ENCODE measurements around the gene ZNF532.
"Not testable (repeated sequence)": the region's sequence is repeated elsewhere in the genome, so short reads cannot be mapped to it uniquely, and the experiment has no call there.

ZNF532 gene

GRCh38 chr18:58864146-58865032 lies at the start of gene ZNF532:
TSS of gene ZNF532 (plus strand) at chr18:58864877. CDS start in a region left out here.
- peaks cover 9% of the 10 kb centered on the region; the same call in 1 of the 2 replicates for H3K4me1 ChIP-seq (ENCODE audit: control insufficient read depth, insufficient read depth, low read length)
- H3K27ac ChIP-seq (ENCODE audit: low read length): peak within 1 kb of the TSS; percentile 78
- no peaks in the 10 kb centered on the region for H3K9me3 ChIP-seq (ENCODE audit: control insufficient read depth, insufficient read depth, low read length)
- no peak for DNase-seq (ENCODE audit: low read depth, low spot score)
- WGBS (ENCODE audit: insufficient coverage, insufficient read length): no CpG with 5 or more reads among the region's 17 CpGs
- H3K36me3 ChIP-seq (ENCODE audit: control insufficient read depth, insufficient read depth, low read length): peaks cover 20% of the 10 kb centered on the region; the same call in 1 of the 2 replicates
- H3K4me3 ChIP-seq (ENCODE audit: low read length): peak within 1 kb of the TSS; percentile 72; the same call in 1 of the 2 replicates
- H3K27me3 ChIP-seq (ENCODE audit: control insufficient read depth, insufficient read depth, low read length): no peaks in the 10 kb centered on the region

GRCh38 chr18:58819051-58819450 lies 45.6 kb upstream of the ZNF532 start:
- no peaks in the 10 kb centered on the region for H3K9me3 ChIP-seq (ENCODE audit: control insufficient read depth, insufficient read depth, low read length)
- no peak for DNase-seq (ENCODE audit: low read depth, low spot score)
- no peaks in the 10 kb centered on the region for H3K36me3 ChIP-seq (ENCODE audit: control insufficient read depth, insufficient read depth, low read length)
- H3K27me3 ChIP-seq (ENCODE audit: control insufficient read depth, insufficient read depth, low read length): no peaks in the 10 kb centered on the region
- H3K4me3 ChIP-seq (ENCODE audit: low read length): no peak overlapping the region
- H3K27ac ChIP-seq (ENCODE audit: low read length): no peak overlapping the region
- WGBS (ENCODE audit: insufficient coverage, insufficient read length): no CpG with 5 or more reads among the region's 4 CpGs
- no peaks in the 10 kb centered on the region for H3K4me1 ChIP-seq (ENCODE audit: control insufficient read depth, insufficient read depth, low read length)

- H3K4me1 ChIP-seq (ENCODE audit: control insufficient read depth, insufficient read depth, low read length): no peaks in the 10 kb centered on the region
- no peaks in the 10 kb centered on the region for H3K9me3 ChIP-seq (ENCODE audit: control insufficient read depth, insufficient read depth, low read length)
- no peak for DNase-seq (ENCODE audit: low read depth, low spot score)
- WGBS (ENCODE audit: insufficient coverage, insufficient read length): no CpG with 5 or more reads among the region's 3 CpGs
- no peaks in the 10 kb centered on the region for H3K36me3 ChIP-seq (ENCODE audit: control insufficient read depth, insufficient read depth, low read length)
- H3K27ac ChIP-seq (ENCODE audit: low read length): no peak overlapping the region
- no peak overlapping the region for H3K4me3 ChIP-seq (ENCODE audit: low read length)
- H3K27me3 ChIP-seq (ENCODE audit: control insufficient read depth, insufficient read depth, low read length): no peaks in the 10 kb centered on the region
Measured at GRCh38 chr18:58820251-58820650, 44.4 kb upstream of the ZNF532 start.

GRCh38 chr18:58822944-58823343 lies 41.7 kb upstream of the ZNF532 start:
- no peak overlapping the region for H3K4me3 ChIP-seq (ENCODE audit: low read length)
- no CpG with 5 or more reads among the region's 13 CpGs for WGBS (ENCODE audit: insufficient coverage, insufficient read length)
- DNase-seq (ENCODE audit: low read depth, low spot score): no peak
- H3K36me3 ChIP-seq (ENCODE audit: control insufficient read depth, insufficient read depth, low read length): no peaks in the 10 kb centered on the region
- no peak overlapping the region for H3K27ac ChIP-seq (ENCODE audit: low read length)
- H3K9me3 ChIP-seq (ENCODE audit: control insufficient read depth, insufficient read depth, low read length): no peaks in the 10 kb centered on the region
- H3K4me1 ChIP-seq (ENCODE audit: control insufficient read depth, insufficient read depth, low read length): no peaks in the 10 kb centered on the region
- H3K27me3 ChIP-seq (ENCODE audit: control insufficient read depth, insufficient read depth, low read length): no peaks in the 10 kb centered on the region

GRCh38 chr18:58823412-58823811 lies 41.3 kb upstream of the ZNF532 start:
- no peak overlapping the region for H3K27ac ChIP-seq (ENCODE audit: low read length)
- no peak for DNase-seq (ENCODE audit: low read depth, low spot score)
- H3K9me3 ChIP-seq (ENCODE audit: control insufficient read depth, insufficient read depth, low read length): no peaks in the 10 kb centered on the region
- no CpG with 5 or more reads among the region's 4 CpGs for WGBS (ENCODE audit: insufficient coverage, insufficient read length)
- H3K4me1 ChIP-seq (ENCODE audit: control insufficient read depth, insufficient read depth, low read length): no peaks in the 10 kb centered on the region
- H3K36me3 ChIP-seq (ENCODE audit: control insufficient read depth, insufficient read depth, low read length): no peaks in the 10 kb centered on the region
- H3K4me3 ChIP-seq (ENCODE audit: low read length): no peak overlapping the region
- H3K27me3 ChIP-seq (ENCODE audit: control insufficient read depth, insufficient read depth, low read length): no peaks in the 10 kb centered on the region

GRCh38 chr18:58826926-58827325 lies 37.8 kb upstream of the ZNF532 start:
- not testable (repeated sequence) for H3K27ac ChIP-seq (ENCODE audit: low read length); H3K4me3 ChIP-seq (ENCODE audit: low read length); H3K4me1 ChIP-seq (ENCODE audit: control insufficient read depth, insufficient read depth, low read length); H3K36me3 ChIP-seq (ENCODE audit: control insufficient read depth, insufficient read depth, low read length); H3K27me3 ChIP-seq (ENCODE audit: control insufficient read depth, insufficient read depth, low read length); H3K9me3 ChIP-seq (ENCODE audit: control insufficient read depth, insufficient read depth, low read length); DNase-seq (ENCODE audit: low read depth, low spot score)
- WGBS (ENCODE audit: insufficient coverage, insufficient read length): no CpG with 5 or more reads among the region's 6 CpGs

- WGBS (ENCODE audit: insufficient coverage, insufficient read length): no CpG with 5 or more reads among the region's 5 CpGs
- H3K27me3 ChIP-seq (ENCODE audit: control insufficient read depth, insufficient read depth, low read length): no peaks in the 10 kb centered on the region
- no peak overlapping the region for H3K4me3 ChIP-seq (ENCODE audit: low read length)
Measured at GRCh38 chr18:58827428-58827827, 37.2 kb upstream of the ZNF532 start.

GRCh38 chr18:58827886-58828285 lies 36.8 kb upstream of the ZNF532 start:
- H3K9me3 ChIP-seq (ENCODE audit: control insufficient read depth, insufficient read depth, low read length): no peaks in the 10 kb centered on the region
- no peak for DNase-seq (ENCODE audit: low read depth, low spot score)
- H3K4me1 ChIP-seq (ENCODE audit: control insufficient read depth, insufficient read depth, low read length): no peaks in the 10 kb centered on the region
- H3K36me3 ChIP-seq (ENCODE audit: control insufficient read depth, insufficient read depth, low read length): no peaks in the 10 kb centered on the region
- WGBS (ENCODE audit: insufficient coverage, insufficient read length): no CpG with 5 or more reads among the region's 24 CpGs
- H3K27me3 ChIP-seq (ENCODE audit: control insufficient read depth, insufficient read depth, low read length): no peaks in the 10 kb centered on the region
- no peak overlapping the region for H3K4me3 ChIP-seq (ENCODE audit: low read length)
- H3K27ac ChIP-seq (ENCODE audit: low read length): no peak overlapping the region

More at GRCh38 chr18:58827428-58827827, 37.2 kb upstream of the ZNF532 start:
- Histone ChIP-seq H3K36me3 (ENCODE audit: control insufficient read depth, insufficient read depth, low read length) (no peaks in the 10 kb centered on the region), H3K9me3 (ENCODE audit: control insufficient read depth, insufficient read depth, low read length) (no peaks in the 10 kb centered on the region), H3K27ac (ENCODE audit: low read length) (no peak overlapping the region), H3K4me1 (ENCODE audit: control insufficient read depth, insufficient read depth, low read length) (no peaks in the 10 kb centered on the region)
- DNase-seq (ENCODE audit: low read depth, low spot score): no peak

- H3K4me3 ChIP-seq (ENCODE audit: low read length): no peak overlapping the region
- DNase-seq (ENCODE audit: low read depth, low spot score): no peak
- H3K9me3 ChIP-seq (ENCODE audit: control insufficient read depth, insufficient read depth, low read length): no peaks in the 10 kb centered on the region
- no peaks in the 10 kb centered on the region for H3K27me3 ChIP-seq (ENCODE audit: control insufficient read depth, insufficient read depth, low read length)
- WGBS (ENCODE audit: insufficient coverage, insufficient read length): no CpG with 5 or more reads among the region's 12 CpGs
- H3K36me3 ChIP-seq (ENCODE audit: control insufficient read depth, insufficient read depth, low read length): no peaks in the 10 kb centered on the region
- no peak overlapping the region for H3K27ac ChIP-seq (ENCODE audit: low read length)
- H3K4me1 ChIP-seq (ENCODE audit: control insufficient read depth, insufficient read depth, low read length): no peaks in the 10 kb centered on the region
Measured at GRCh38 chr18:58828399-58829121, 36.1 kb upstream of the ZNF532 start.

GRCh38 chr18:58829263-58829662 lies 35.4 kb upstream of the ZNF532 start:
- Histone ChIP-seq H3K27ac (ENCODE audit: low read length) (no peak overlapping the region), H3K9me3 (ENCODE audit: control insufficient read depth, insufficient read depth, low read length) (no peaks in the 10 kb centered on the region), H3K27me3 (ENCODE audit: control insufficient read depth, insufficient read depth, low read length) (no peaks in the 10 kb centered on the region), H3K4me1 (ENCODE audit: control insufficient read depth, insufficient read depth, low read length) (no peaks in the 10 kb centered on the region), H3K4me3 (ENCODE audit: low read length) (no peak overlapping the region), H3K36me3 (ENCODE audit: control insufficient read depth, insufficient read depth, low read length) (no peaks in the 10 kb centered on the region)
- DNase-seq (ENCODE audit: low read depth, low spot score): no peak
- no CpG with 5 or more reads among the region's 3 CpGs for WGBS (ENCODE audit: insufficient coverage, insufficient read length)
